HG02981 (cell line): ENCODE data around the gene DKK3.
"Not testable (repeated sequence)": the region's sequence is repeated elsewhere in the genome, so short reads cannot be mapped to it uniquely, and the experiment has no call there.

Experiments
- ATAC-seq: cut with Tn5 transposase; IDR thresholded peaks from one replicate; pipeline ENCODE4 v1.9.1; 2021; ENCODE audit warnings: mild to moderate bottlenecking, moderate library complexity; ENCODE audit not compliant: unreplicated experiment

DKK3 gene

DNA sequence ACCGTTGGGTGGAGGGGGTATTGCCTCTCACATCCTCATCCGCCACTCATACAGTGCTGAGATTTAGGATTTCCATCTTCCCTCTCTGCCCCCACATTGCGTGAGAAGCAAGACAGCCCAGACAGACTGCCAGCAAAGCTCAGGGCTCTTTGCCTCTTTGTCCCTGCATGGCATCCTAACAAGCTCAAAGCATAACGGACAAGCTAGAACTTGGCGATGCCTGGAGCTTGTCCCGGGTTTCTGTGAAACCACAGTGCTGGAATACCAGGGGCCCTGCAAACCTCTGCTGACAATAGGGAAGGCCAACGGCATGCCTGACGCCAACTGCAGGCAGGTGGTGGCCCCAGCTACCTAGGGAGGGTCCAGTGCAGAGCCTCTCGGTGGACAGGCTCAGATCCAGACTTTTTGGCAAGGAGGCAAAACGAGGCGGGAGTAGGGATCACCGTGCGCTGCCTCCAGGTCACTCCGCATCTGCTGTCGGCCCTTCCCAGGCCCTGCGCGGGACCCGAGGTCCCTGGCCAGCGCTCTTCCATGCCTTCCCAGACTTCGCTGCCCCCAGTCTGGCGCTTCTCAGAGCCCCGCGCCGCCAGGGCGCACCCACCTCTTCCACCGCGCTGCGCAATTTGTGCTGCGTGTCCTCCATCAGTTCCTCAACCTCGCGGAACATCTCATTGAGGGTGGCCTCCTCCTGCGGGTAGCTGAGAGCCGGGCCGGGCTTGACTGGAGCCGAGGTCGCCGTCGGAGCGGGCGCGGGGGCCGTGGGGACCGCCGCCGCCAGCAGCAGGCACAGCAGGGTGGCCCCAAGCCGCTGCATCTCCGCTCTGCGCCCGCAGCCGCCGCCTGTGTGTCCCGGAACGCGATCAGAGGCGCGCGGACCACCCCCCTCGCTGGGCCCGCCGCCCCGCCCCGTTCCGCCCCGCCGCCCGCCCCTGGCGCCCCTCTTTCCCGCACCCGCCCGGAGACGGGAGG is at the start of gene DKK3:
Gene DKK3 (minus strand): TSS at position 858 of the 969 bp plus-strand sequence. CDS start 44 bp downstream, at position 814.
- ATAC-seq, result no peak

DNA sequence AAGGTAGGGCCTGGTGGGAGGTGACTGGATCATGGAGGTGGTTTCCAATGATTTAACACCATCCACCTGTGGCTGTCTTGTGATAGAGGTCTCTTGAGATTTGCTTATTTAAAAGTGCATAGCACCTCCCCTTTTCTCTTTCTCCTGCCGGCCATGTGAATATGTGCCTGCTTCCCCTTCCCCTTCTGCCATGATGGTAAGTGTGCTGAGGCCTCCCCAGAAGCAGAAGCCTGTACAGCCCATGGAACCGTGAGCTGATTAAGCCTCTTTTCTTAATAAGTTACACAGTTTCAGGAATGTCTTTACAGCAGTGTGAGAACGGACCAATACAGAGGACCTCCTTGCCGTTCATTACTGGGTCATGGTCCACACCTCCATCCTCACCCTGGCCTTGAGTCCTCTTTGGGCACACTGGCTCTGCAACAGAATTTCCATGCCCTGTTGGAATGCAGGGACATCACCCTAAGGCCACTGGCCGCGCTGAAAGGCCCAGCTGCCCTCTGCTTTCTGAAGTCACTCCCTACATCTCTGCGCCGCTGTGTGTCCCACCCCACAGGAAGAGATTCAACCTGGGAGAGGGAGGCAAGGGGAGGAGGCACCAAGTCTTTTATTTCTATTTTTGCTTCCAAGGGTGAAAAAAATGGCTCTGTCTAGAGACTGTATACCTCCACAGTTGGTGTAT is 49.0 kb upstream of the DKK3 start:
- ATAC-seq, result no peak

DNA sequence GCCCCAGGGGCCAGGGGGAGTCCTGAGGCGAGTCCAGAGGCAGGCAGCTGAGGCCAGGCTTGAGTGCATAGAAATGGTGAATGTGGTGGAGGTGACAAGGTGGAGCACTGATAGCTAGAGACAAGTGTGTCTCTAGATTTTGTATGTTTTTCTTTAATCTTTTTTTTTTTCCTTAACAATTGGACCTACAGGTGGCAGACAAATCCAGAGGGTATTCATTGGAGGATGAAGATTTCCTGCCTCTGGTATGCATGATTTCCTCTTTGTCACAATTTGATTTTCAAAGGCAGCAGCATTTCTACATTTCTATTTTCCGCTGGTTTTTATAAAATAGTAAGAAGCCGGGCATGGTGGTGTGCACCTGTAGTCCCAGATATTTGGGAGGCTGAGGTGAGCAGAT is 47.7 kb upstream of the DKK3 start:
- ATAC-seq, result no peak

DNA sequence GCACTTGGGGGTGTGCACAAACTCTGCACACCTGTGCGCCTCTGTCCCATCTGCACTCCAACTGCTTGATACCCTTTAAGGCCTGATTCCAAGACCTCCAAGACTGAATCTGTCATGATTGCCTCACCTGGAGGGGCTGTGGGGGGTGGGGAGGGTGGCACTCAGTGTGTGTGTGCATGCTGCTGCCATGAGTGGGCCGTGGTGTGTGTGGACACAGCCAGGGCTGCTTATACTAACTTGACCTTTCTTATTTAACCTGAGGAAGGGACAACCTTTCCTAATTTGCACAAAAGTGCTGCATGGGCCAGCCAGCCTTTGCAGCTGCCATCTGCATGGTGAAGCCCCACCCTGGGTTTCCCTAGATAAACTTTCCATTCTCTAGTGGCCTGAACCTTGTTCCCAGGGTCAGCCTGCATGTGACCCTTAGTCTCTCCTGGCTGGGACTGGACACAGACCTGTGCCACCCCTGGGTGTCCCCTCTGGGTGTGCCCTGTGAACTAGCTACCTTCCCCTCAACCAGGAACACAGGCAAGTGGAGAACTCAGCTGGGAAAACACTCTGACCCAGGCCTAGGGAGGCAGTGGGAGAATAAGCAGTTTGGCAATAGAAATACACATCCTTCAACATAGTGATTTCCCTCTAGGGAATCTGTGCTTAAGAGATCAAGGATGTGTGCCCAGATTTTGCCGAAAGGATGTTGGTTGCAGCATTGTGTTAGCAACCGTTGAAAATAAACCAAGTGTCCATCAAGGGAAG is 45.4 kb upstream of the DKK3 start:
- ATAC-seq, result no peak

DNA sequence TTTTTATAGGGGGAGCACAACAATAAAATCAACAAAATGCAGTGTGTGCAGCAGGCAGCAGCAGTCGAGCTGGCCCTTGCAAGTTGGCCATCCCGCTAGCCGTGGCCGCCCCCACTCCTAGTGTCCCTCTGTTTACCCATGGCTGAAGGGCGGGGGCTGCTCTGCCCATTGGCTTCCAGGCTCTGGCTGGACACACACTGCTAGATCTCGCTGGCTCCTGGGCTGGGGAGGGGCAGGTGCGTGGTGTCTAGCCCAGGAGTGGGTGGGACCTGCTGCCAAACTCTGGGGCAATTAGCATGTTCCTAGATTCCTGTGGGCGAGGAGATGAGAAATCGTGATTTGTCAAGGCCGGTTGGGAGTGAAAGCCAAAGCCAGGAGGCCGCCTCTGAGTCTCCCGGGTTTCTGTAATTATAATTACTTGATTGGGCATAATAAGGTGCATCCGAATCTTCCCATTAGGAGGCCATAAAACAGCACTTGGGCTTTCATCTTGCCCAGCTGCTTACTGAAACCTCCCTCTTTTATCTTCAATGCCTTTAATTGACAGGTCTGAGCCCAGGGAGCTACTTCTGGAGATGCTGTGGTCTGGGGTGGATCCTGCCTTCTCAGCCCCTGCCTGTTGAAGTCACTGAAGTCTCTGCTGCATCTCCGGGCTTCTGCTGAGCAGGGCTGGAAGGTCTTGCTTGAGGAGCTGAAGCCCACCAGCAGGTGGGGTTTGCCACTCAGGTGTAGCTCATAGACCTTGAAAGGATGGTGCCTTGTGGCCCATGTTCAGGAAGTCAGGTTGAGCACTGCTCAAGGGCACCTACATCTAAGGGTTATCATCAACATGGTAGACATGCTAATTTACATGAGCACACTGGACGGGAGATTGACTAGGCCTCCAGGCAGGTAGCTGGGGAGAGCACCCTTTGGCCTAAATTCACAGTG is 44.5 kb upstream of the DKK3 start:
- ATAC-seq, result no peak

DNA sequence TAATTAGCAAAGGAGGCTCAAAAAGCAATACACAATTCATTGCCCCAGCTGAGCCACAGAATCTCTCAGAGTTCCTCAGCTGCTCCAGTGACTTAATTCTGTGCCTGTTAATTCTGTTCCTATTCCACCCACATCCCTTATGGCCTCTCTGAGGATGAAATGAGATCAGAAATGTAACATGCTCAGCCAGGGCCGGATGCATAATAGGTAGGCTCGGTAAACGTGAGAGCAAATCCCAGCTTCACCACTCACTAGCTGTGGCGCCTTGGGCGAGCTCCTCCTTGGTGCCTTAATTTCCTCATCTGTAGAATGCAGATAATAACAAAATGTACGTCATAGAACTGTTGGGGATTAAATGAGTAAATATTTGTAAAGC is 42.8 kb upstream of the DKK3 start:
- ATAC-seq, result no peak

DNA sequence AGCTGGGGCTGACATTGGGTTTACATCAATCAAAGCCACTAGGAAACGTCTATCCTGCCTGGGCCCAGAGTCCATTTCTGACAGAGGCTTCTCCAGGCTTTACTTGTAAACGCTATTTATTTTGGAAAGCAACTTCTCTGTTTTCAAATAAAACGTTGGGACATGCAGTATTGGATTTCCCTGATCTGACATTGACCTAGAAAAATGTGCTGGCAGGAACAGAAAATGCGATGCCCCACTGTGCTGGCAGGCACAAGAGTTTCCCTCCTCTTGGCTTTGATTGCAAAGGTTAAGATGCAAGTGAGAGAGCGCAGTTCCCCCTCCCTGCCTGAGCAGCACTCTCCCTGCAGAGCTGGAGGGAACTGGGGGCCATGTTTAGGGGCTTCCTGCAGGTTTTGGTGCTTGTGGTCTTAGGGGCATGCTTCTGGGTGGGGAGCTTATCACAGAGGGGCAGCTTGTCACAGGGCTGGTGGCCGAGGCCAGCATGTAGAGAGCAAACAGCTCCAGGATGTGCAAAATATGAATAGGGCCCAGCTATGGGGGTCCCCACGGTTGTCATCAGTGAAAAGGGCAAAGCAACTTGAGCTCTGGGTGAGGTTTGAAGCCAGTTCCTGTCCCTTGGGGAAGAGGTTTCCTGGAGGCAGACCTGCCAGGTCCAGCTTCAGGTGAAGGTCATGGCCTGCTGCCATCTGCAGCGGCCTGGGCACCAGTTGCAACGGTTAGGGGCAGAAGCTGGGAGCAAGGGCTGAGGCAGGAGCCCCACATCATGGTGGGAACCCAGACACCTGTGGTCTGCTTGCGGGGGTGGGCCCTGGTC is 42.3 kb upstream of the DKK3 start:
- no peak for ATAC-seq

DNA sequence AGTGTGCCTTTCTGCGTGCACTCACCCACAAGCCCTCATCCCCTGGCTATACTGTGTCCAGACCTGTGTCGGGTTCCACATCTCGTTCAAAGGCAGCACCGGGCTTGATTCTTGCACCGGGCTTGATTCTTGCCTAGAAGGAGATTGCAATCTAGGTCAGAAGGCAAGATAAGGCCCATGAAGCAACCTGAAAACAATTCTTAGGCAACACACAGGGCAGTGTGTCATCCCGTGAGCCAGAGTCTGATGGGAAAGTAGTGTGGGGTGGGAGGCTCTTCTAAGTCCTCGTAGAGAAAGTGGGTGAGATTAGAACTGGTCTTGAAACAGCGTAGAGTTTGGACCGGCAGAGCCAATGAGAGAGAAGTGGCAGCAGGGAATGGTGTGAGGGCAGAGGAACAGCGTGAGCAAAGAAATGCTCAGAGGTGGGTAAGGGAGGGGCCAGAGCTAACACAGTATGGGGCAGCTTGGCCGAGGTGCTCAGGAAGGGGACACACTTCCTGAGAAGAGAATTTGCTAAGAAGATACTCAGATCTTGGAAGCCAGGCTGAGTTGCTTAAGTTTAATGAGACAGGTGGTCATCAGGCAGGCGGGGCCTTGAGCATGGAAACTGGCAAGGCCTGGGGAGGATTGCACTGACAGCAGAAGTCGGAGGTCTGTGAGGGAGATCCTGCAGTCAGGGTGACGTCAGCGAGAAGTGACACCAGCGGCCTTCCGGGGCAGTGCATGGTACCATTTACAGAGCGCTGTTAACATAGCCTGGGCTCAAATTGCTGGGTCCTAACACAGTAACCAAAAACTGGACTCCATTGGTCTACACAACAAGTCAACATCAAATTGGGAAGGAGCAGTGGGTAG is 40.7 kb upstream of the DKK3 start:
- no peak for ATAC-seq

DNA sequence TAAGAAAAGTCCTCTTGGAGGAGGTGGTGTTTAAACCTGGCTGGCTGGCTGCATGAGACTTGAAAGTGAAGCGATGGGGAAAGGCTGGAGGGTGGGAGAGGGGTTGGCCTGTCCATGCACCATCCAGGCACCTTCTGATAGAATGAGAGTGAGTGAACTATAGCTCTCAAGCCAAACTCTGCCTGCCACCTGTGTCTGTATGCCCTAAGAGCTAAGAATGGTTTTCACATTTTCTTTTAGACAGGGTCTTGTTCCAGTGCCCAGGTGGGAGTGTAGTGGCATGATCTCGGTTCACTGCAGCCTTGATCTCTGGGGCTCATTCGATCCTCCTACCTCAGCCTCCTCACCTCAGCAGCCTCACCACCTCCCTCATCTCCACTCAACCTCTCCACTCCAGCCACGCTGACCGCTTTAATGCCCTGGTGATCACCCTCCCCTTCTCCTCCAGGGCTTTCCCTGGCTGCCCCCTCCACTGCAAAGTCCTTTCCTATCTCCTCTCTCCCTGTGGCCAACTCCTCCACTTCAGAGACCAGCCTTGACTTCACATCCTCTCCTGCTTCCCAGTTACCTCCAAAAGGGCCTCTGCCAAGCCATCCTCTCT is 38.3 kb upstream of the DKK3 start:
- no peak for ATAC-seq

DNA sequence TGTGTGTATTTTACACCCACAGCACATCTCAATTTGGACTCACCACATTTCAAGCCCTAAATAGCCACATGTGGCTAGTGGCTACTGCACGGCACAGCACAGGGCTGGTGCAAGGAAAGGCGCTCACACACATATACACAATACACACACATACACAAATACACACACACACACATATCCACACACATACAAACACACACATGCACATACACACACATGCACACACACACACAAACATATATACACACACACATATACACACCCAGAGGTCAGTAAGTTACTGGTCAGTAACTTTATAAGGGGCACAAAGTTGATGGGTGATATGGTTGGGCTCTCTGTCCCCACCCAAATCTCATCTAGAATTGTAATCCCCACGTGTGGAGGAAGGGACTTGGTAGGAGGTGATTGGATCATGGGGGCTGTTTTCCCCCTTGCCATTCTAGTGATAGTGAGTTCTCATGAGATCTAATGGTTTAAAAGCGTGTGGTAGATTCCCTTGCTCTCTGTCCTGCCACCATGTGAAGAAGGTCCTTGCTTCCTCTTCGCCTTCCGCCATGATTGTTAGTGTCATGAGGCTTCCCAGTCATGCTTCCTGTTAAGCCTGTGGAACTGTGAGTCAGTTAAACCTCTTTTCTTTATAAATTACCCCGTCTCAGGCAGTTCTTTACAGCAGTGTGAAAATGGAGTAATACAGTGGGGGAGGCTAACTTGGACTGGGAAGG is 37.6 kb upstream of the DKK3 start:
- ATAC-seq, result no peak

DNA sequence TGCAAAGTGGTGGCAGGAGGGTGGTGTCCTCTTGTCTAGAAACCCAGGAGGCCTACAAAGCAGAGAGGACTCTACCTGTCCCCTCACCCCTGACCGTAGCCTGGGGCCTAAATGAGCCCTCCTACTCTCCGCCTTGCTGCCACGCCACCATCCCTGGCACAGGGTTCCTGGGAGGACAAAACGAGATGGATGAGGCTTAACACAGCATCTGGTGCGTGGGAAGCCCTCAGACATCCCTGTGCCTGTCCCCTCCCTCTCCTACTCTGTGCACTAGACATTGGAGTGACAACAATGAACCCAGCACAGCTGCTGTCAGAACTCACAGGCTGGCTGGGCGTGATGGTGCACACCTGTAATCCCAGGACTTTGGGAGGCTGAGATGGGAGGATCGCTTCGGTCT is 36.4 kb upstream of the DKK3 start:
- ATAC-seq, result no peak

DNA sequence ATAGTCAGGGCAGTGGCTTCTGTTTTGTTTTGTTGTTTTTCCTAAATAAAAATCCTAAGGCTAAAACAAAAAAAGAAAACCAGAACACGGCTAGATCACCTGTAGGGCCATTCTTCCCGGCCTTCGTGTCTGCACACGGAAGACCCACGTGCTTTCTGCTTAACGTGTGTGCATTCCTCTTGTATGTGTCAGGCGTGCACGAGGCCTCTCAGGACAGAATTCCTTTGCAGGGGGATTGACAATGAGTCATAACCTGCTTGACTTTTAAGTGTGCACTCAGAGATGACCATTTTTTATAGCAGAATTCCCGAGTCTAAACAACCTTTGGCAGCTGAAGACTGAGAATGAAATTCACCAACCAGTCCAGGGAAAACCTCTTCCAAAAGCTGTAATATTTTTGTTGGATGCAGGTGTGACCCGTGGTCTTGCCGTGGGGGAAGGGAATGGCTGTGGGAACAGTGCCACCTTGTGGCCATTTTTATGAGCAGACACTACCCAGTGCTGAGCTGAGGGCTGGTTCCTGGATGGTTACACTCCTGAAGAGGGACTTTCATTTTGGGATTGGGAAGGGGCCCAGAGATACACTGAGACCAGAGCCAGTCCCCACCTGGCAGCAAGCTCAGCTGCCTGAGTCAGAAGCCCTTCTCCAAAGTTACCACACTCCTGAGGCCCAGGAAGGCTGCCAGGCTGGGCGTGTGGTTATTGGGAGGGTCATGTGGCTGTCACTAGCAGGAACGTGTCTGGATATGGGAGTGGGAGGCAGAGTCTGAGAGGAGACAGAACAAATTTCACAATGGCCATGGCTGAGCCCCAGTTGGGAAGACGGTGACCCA is 35.7 kb upstream of the DKK3 start:
- ATAC-seq, result peak; percentile 80

DNA sequence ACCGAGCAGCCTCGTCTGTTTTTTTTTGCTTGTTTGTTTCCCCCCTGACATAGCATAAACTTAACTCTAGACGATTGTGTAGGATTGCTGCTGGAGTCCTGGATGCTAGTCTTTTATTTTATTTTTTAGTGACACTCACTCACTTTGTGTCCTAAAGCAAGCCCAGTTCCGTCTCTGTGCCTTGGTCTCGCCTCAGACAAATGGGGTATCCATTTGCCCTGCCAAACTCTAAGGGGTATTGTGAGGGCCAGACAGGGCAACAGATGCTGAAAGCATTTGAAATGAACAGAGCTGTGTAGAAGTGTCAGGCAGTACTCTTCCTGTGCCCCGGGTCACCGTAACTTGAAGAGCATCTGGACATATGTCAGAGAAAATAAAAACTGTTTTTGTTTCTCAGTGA is 34.8 kb upstream of the DKK3 start:
- no peak for ATAC-seq

DNA sequence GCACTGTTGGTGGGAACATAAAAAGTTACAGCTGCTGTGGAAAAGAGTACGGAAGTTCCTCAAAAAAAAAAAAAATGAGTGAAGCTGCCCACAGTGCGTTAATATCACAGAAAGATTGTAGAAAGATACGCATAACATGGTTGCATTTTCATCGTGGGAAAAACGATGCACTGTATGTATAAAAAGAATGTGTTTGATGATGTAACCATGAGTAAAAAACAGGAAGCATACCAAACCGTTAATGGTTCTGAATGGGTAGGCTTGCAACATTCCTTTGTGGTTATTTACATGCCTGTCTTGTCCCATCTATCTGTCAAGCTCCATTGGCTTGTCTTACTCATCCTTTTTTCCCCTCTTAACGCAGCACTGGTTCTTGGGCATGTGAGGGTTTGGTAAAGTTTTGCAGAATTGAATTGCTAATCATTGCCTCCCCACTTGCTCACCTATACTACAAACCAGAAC is 33.8 kb upstream of the DKK3 start:
- no peak for ATAC-seq

DNA sequence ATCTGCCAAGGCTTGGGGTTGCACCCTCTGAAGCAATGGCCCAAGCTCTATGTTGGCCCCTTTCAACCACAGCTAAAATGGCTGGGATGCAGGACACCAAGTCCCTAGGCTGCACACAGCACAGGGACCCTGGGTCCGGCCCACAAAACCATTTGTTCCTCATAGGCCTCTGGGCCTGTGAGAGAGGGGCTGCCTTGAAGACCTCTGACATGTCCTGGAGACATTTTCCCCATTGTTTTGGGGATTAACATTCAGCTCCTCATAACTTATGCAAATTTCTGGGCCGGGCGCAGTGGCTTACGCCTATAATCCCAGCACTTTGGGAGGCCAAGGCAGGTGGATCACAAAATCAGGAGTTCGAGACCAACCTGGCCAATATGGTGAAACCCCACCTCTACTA is 32.3 kb upstream of the DKK3 start:
- ATAC-seq, result not testable (repeated sequence)

DNA sequence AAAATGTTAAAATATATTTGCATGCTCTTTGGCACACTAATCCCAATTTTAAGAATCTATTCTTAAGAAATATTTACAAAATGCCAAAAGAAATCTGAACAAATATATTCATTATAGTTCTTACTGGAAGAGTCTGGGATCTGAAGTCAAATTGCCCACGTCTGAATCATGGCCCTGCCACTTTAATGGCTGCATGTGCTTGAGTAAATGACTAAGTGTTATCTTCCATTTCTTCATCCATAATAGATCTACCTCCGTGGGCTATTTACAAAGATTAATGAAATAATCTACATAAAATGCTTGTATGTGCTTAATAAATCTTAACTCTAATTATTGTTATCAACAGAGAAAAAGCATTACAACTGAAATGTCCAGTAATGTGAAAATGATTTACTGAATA is 24.5 kb upstream of the DKK3 start:
- no peak for ATAC-seq
